ENCODE data around the gene C17orf107.
"Not testable (repeated sequence)": the region's sequence is repeated elsewhere in the genome, so short reads cannot be mapped to it uniquely, and the experiment has no call there.

The C17orf107 gene

GRCh38 chr17:4856271-4856936, 42.9 kb upstream of the C17orf107 start:
- H3K4me3 ChIP-seq (replicated peaks in 1 of 2; ENCODE audit: low read depth in 2 of 2, low read length in 2 of 2): no peak overlapping the region
- no peak for DNase-seq (ENCODE audit: low read depth in 2 of 2)
- no peak for TF ChIP-seq CTCF (IDR thresholded peaks at IDR 0.05; ENCODE audit: low read depth, low read length)

- no peak overlapping the region for H3K4me3 ChIP-seq (replicated peaks in 1 of 2; ENCODE audit: low read depth in 2 of 2, low read length in 2 of 2)
- no peak for DNase-seq (ENCODE audit: low read depth in 2 of 2)
- no peak for TF ChIP-seq CTCF (IDR thresholded peaks at IDR 0.05; ENCODE audit: low read depth, low read length)
Observed at GRCh38 chr17:4856937-4857314, 42.4 kb upstream of the C17orf107 start.

GRCh38 chr17:4857347-4857746, 42.0 kb upstream of the C17orf107 start:
- not testable (repeated sequence) for H3K4me3 ChIP-seq (replicated peaks in 1 of 2; ENCODE audit: low read depth in 2 of 2, low read length in 2 of 2); DNase-seq (ENCODE audit: low read depth in 2 of 2)

GRCh38 chr17:4858068-4858881, 41.1 kb upstream of the C17orf107 start:
- DNase-seq (ENCODE audit: low read depth in 2 of 2): peak; percentile 43 to 70
- no peak overlapping the region for H3K4me3 ChIP-seq (replicated peaks in 1 of 2; ENCODE audit: low read depth in 2 of 2, low read length in 2 of 2)
- no peak for TF ChIP-seq CTCF (IDR thresholded peaks at IDR 0.05; ENCODE audit: low read depth, low read length)

- no peak for TF ChIP-seq CTCF (IDR thresholded peaks at IDR 0.05; ENCODE audit: low read depth, low read length)
- peak; percentile 38 to 47 for DNase-seq (ENCODE audit: low read depth in 2 of 2)
- H3K4me3 ChIP-seq (replicated peaks in 1 of 2; ENCODE audit: low read depth in 2 of 2, low read length in 2 of 2): no peak overlapping the region
Observed at GRCh38 chr17:4858882-4859260, 40.5 kb upstream of the C17orf107 start.

- DNase-seq (ENCODE audit: low read depth in 2 of 2): peak in 1 of 2 donors; percentile 51
- H3K4me3 ChIP-seq (replicated peaks in 1 of 2; ENCODE audit: low read depth in 2 of 2, low read length in 2 of 2): no peak overlapping the region
- TF ChIP-seq CTCF (IDR thresholded peaks at IDR 0.05; ENCODE audit: low read depth, low read length): no peak
Observed at GRCh38 chr17:4859816-4860625, 39.3 kb upstream of the C17orf107 start.

GRCh38 chr17:4860651-4861050, 38.7 kb upstream of the C17orf107 start:
- H3K4me3 ChIP-seq (replicated peaks in 1 of 2; ENCODE audit: low read depth in 2 of 2, low read length in 2 of 2): no peak overlapping the region
- DNase-seq (ENCODE audit: low read depth in 2 of 2): no peak
- no peak for TF ChIP-seq CTCF (IDR thresholded peaks at IDR 0.05; ENCODE audit: low read depth, low read length)
